ENCODE results near the gene EPB41. TPM values are rescaled to one million over a fixed set of nuclear protein-coding genes. Genes with fewer than 3 reads are reported as not detected.
"Not testable (repeated sequence)": the region's sequence is repeated elsewhere in the genome, so short reads cannot be mapped to it uniquely, and the experiment has no call there.

Gene EPB41
- total RNA-seq, 6 donors from 2014 or later: 43.5 to 109 (median 51.9) TPM

GRCh38 chr1:29145739-29146437, 231.5 kb downstream of the EPB41 start:
- Histone ChIP-seq H3K27me3 (no peaks in the 10 kb centered on the region), H3K9me3 (no peaks in the 10 kb centered on the region), H3K4me3 (no peak overlapping the region), H3K27ac (no peak overlapping the region), H3K4me1 (no peaks in the 10 kb centered on the region), H3K36me3 (peaks cover 20 to 68% (median 50%) of the 10 kb centered on the region in 4 donors)
- WGBS, 2 donors: 75 to 77% methylated on average over 8 of the region's 8 CpGs
- TF ChIP-seq CTCF (IDR thresholded peaks at IDR 0.05) (no peak), POLR2AphosphoS5 (IDR thresholded peaks at IDR 0.05) (no peak), POLR2A (IDR thresholded peaks at IDR 0.05) (no peak), EP300 (IDR thresholded peaks at IDR 0.05) (no peak)
- no peak for DNase-seq
- no peak for ATAC-seq (ENCODE audit: low FRiP score in 2 of 2)

- Histone ChIP-seq H3K9me3 (no peaks in the 10 kb centered on the region), H3K27me3 (no peaks in the 10 kb centered on the region), H3K36me3 (peaks cover 50 to 90% (median 79%) of the 10 kb centered on the region in 4 donors), H3K4me3 (no peak overlapping the region), H3K4me1 (no peaks in the 10 kb centered on the region), H3K27ac (no peak overlapping the region)
- ATAC-seq (ENCODE audit: low FRiP score in 2 of 2) (no peak), DNase-seq (peak in 1 of 2 donors; percentile 58)
- TF ChIP-seq POLR2AphosphoS5 (IDR thresholded peaks at IDR 0.05): no peak
- WGBS, 2 donors: 95 to 97% methylated on average over 34 to 35 of the region's 35 CpGs
Measured at GRCh38 chr1:29148656-29149491, 234.5 kb downstream of the EPB41 start.

- H3K27ac ChIP-seq; H3K4me1 ChIP-seq; H3K9me3 ChIP-seq; ATAC-seq (ENCODE audit: low FRiP score in 2 of 2); H3K27me3 ChIP-seq; H3K4me3 ChIP-seq; DNase-seq: not testable (repeated sequence)
- H3K36me3 ChIP-seq: peaks cover 55 to 99% (median 93%) of the 10 kb centered on the region in 4 donors
- 97 to 100% methylated on average over 9 of the region's 9 CpGs for WGBS, 2 donors
Measured at GRCh38 chr1:29150346-29150745, 236.0 kb downstream of the EPB41 start.

GRCh38 chr1:29152046-29152805, 237.9 kb downstream of the EPB41 start:
- DNase-seq (no peak), ATAC-seq (ENCODE audit: low FRiP score in 2 of 2) (no peak)
- Histone ChIP-seq H3K27me3 (no peaks in the 10 kb centered on the region), H3K36me3 (peaks cover 55 to 100% (median 87%) of the 10 kb centered on the region in 4 donors), H3K9me3 (no peaks in the 10 kb centered on the region), H3K4me1 (peaks cover 4 to 14% (median 10%) of the 10 kb centered on the region in 4 donors), H3K27ac (no peak overlapping the region), H3K4me3 (no peak overlapping the region)
- WGBS, 2 donors: 93 to 97% methylated on average over 8 of the region's 8 CpGs
- TF ChIP-seq CTCF (IDR thresholded peaks at IDR 0.05) (no peak), POLR2A (IDR thresholded peaks at IDR 0.05) (no peak), POLR2AphosphoS5 (IDR thresholded peaks at IDR 0.05) (no peak), EP300 (IDR thresholded peaks at IDR 0.05) (no peak)

GRCh38 chr1:29156543-29157268, 242.3 kb downstream of the EPB41 start:
- Histone ChIP-seq H3K4me3 (no peak overlapping the region), H3K27me3 (no peaks in the 10 kb centered on the region), H3K27ac (peak overlapping the region; percentile 18 to 68 (median 49)), H3K36me3 (peaks cover 27 to 91% (median 62%) of the 10 kb centered on the region in 4 donors), H3K9me3 (no peaks in the 10 kb centered on the region), H3K4me1 (peaks cover 10 to 33% (median 29%) of the 10 kb centered on the region in 4 donors)
- TF ChIP-seq EP300 (IDR thresholded peaks at IDR 0.05) (no peak), POLR2A (IDR thresholded peaks at IDR 0.05) (no peak), POLR2AphosphoS5 (IDR thresholded peaks at IDR 0.05) (no peak), CTCF (IDR thresholded peaks at IDR 0.05) (no peak)
- WGBS, 2 donors: 54 to 63% methylated on average over 10 of the region's 10 CpGs
- ATAC-seq (ENCODE audit: low FRiP score in 2 of 2) (no peak), DNase-seq (no peak)
